Activated B cell treated with CpG ODN at 0.5 μM for 24 hours (primary cell): ENCODE data around the gene CABLES1. TPM values are rescaled to one million over a fixed set of nuclear protein-coding genes. Genes with fewer than 3 reads are reported as not detected.

ENCODE experiments used
- ATAC-seq: fragments of 200-7000 bp; cut with Tn5 transposase; one replicate; pipeline ENCODE4 v1.10.0; 2021; ENCODE audit warnings: low read depth, mild to moderate bottlenecking, moderate library complexity
- CTCF ChIA-PET: fragments of 350-600 bp; sonication (Branson Sonifier 250); formaldehyde crosslinking; loops from one replicate; lab custom pipeline; 2021; ENCODE audit warnings: antibody characterized with exemption; lab: Charles Lee
- POLR2A ChIA-PET: fragments of 350-600 bp; sonication (Branson Sonifier 250); formaldehyde crosslinking; loops from one replicate; lab custom pipeline; 2021; ENCODE audit warnings: antibody characterized with exemption; lab: Charles Lee
- DNase-seq: peaks from one replicate; pipeline ENCODE4 v3.0.0; 2022
- H3K27ac Mint-ChIP-seq: one replicate; pipeline ENCODE4 v1.8.0; 2020; ENCODE audit warnings: mixed read lengths
- H3K27me3 Mint-ChIP-seq: one replicate; pipeline ENCODE4 v1.8.0; 2021; ENCODE audit warnings: mixed read lengths
- H3K36me3 Mint-ChIP-seq: one replicate; pipeline ENCODE4 v1.8.0; 2021; ENCODE audit warnings: low read depth, mixed read lengths
- H3K4me1 Mint-ChIP-seq: one replicate; pipeline ENCODE4 v1.8.0; 2021; ENCODE audit warnings: mixed read lengths
- H3K4me3 Mint-ChIP-seq: one replicate; pipeline ENCODE4 v1.8.0; 2020; ENCODE audit warnings: mild to moderate bottlenecking, mixed read lengths
- H3K9me3 Mint-ChIP-seq: one replicate; pipeline ENCODE4 v1.8.0; 2020; ENCODE audit warnings: mixed read lengths
- intact Hi-C: fragments of 100-400 bp; cut with micrococcal nuclease; formaldehyde crosslinking; loops from one replicate; pipeline ENCODE4 v1.15.1; 2024
- total RNA-seq: library from RNA; stranded (reverse); gene quantifications from 2 replicates; pipeline ENCODE4 v1.2.3, GENCODE V29; 2022
- TF ChIP-seq, protein P1 (sequence below): fragments of 200-600 bp; IDR thresholded peaks from one replicate; pipeline ENCODE4 v1.8.0; 2022; ENCODE audit warnings: antibody characterized with exemption, mild to moderate bottlenecking

The CABLES1 gene
- total RNA-seq, 1 donor from 2014 or later: 32.3 TPM

DNA sequence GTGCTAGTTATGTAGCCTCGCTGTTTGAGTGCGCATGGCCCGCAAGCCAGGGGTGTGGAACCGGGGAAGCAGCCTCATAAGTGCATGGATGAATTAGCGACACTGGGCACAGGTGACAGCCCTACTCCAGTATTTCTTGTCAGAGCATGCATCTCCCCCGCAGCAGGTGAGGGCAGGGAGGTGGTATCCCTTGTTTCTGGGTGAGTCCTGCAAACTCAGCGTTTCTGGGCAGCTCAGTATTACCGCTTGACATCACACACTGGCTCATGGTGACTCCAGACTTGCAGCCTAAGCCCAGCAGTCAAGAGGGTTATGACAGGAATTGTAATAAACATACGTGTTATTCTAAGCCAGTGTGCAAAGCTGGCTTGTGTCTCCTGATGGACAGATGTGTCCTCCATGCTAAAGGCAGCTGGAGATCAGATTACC, 2.5 kb downstream of the CABLES1 start:
- CTCF ChIA-PET: interaction anchor here (0.9 kb wide), 1 partner anchor 274 kb away, joined by 3 read pairs; no protein-coding TSS in a partner anchor
- no peaks in the 10 kb centered on the region for H3K36me3 Mint-ChIP-seq
- POLR2A ChIA-PET: interaction anchor here (1.7 to 7.9 kb wide), 2 partner anchors 89 to 94 kb away, joined by 3 to 150 read pairs; no protein-coding TSS in a partner anchor
- intact Hi-C loops: no loop called here
- DNase-seq (no peak), ATAC-seq (no peak)
- H3K4me3 Mint-ChIP-seq: peak overlapping the region; percentile 81
- no peaks in the 10 kb centered on the region for H3K9me3 Mint-ChIP-seq
- peaks cover 37% of the 10 kb centered on the region for H3K4me1 Mint-ChIP-seq
- no peak overlapping the region for H3K27ac Mint-ChIP-seq
- TF ChIP-seq, protein P1, sequence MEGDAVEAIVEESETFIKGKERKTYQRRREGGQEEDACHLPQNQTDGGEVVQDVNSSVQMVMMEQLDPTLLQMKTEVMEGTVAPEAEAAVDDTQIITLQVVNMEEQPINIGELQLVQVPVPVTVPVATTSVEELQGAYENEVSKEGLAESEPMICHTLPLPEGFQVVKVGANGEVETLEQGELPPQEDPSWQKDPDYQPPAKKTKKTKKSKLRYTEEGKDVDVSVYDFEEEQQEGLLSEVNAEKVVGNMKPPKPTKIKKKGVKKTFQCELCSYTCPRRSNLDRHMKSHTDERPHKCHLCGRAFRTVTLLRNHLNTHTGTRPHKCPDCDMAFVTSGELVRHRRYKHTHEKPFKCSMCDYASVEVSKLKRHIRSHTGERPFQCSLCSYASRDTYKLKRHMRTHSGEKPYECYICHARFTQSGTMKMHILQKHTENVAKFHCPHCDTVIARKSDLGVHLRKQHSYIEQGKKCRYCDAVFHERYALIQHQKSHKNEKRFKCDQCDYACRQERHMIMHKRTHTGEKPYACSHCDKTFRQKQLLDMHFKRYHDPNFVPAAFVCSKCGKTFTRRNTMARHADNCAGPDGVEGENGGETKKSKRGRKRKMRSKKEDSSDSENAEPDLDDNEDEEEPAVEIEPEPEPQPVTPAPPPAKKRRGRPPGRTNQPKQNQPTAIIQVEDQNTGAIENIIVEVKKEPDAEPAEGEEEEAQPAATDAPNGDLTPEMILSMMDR: no peak
- peaks cover 31% of the 10 kb centered on the region for H3K27me3 Mint-ChIP-seq

DNA sequence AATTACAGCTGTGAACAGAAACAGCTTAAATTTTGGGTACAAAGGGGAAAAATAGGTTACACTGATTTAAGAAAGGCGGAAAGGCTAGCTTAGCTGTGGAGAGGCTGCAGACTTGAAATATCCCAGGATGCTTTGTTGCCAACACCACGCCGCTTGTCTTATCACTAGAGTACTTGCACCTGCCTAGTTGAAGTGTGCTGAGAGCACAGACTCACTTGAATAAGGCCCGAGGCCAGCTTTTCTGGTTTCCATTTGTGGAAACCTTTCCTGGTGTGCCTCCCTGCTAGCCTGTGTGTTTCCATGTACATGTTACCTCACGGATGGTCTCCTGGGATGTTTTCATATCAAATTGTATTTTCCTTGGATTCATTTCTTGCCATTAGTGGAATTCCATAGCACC, 3.2 kb downstream of the CABLES1 start:
- Mint-ChIP-seq H3K27me3 (peaks cover 31% of the 10 kb centered on the region), H3K36me3 (no peaks in the 10 kb centered on the region), H3K4me3 (peak overlapping the region; percentile 2), H3K4me1 (peaks cover 43% of the 10 kb centered on the region), H3K27ac (no peak overlapping the region), H3K9me3 (no peaks in the 10 kb centered on the region)
- POLR2A ChIA-PET: interaction anchor here (1.7 to 7.9 kb wide), 2 partner anchors 89 to 93 kb away, joined by 3 to 150 read pairs; no protein-coding TSS in a partner anchor
- CTCF ChIA-PET: interaction anchor here (0.9 kb wide), 1 partner anchor 273 kb away, joined by 3 read pairs; no protein-coding TSS in a partner anchor
- ATAC-seq: no peak
- TF ChIP-seq, protein P1: no peak
- no peak for DNase-seq
- intact Hi-C loops: no loop called here

DNA sequence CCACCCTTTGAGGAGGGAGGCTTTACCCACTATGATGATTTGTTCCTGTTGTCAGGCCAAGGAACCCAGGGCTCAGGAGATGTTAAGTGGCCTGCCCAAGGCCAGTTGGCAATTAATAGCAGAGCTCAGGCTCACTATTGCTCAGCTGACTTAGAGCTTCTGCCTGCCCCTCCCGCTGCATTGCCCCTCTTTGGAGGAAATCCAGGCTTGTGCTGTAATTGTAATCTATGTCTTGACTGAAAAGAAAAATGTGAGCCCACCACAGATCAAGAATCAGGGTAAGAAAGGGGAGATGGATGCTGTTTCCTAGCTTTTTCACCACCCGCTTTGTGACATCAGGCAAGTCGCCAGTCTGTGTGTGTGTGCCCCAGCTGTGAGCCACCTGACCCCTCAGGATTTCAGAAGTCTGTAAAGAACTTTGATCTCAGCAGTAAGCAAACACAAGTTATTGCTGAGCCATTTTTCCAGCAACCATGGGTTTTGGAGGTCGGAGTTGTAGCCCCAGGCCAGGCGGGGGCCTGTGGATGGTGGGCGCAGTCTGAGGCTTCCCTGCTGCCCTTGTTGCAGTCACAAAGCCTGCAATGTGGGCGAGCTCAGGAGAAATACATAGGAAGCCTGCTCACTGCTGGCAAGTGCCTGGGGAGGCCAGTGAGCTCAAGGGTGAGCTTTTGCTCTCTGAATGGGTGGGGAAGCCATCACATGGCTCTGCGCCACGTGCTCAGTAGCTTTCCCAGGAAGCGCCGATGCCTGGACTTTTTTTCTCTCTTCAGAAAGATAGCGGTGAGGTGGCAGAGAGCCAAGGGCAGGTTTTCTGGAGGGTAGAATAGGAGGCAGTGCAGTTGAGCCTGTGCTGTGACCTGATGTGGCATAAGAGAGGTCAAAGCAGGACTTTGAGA, 6.1 kb downstream of the CABLES1 start:
- POLR2A ChIA-PET: no interaction called here
- H3K36me3 Mint-ChIP-seq: no peaks in the 10 kb centered on the region
- H3K4me3 Mint-ChIP-seq: no peak overlapping the region
- no peak overlapping the region for H3K27ac Mint-ChIP-seq
- H3K9me3 Mint-ChIP-seq: no peaks in the 10 kb centered on the region
- H3K4me1 Mint-ChIP-seq: peaks cover 28% of the 10 kb centered on the region
- H3K27me3 Mint-ChIP-seq: peaks cover 27% of the 10 kb centered on the region
- CTCF ChIA-PET: interaction anchor here (1.4 kb wide), 1 partner anchor 217 kb away, joined by 3 read pairs; no protein-coding TSS in a partner anchor
- DNase-seq (no peak), ATAC-seq (no peak)
- TF ChIP-seq, protein P1: no peak
- intact Hi-C loops: no loop called here

DNA sequence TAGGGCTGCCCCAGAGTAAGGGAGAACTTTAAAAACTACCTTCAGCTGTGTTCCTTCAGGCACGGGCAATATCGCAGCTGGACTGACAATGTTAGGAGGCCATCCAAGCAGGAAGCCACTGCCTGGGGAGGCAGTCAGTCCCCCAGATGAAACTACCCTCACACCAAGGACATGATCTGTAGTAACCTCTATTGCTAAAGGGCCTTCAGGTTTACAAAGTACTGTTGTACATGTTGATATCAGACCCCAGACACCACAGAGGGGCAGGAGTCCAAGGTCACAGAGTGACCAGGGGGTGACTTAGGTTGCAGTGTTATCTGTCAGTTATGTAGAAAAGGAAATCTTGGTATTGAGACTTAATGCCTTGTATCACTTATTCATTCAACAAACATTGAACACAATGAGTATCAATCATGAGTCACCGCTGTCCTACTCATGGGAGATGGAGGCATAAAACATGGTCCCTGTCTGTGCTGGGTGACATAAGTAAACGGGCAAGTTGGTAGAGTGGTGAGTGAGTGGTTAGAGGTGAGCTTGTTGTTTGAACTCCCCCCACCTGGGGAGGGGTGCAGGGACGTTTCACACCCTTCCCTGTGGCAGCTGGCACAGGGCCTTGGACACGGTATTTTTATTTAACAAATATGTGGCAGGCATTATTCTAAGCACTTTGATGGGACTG, 7.1 kb downstream of the CABLES1 start:
- no peak overlapping the region for H3K27ac Mint-ChIP-seq
- TF ChIP-seq, protein P1: no peak
- H3K9me3 Mint-ChIP-seq: no peaks in the 10 kb centered on the region
- ATAC-seq (no peak), DNase-seq (no peak)
- H3K4me1 Mint-ChIP-seq: peaks cover 19% of the 10 kb centered on the region
- H3K36me3 Mint-ChIP-seq: no peaks in the 10 kb centered on the region
- CTCF ChIA-PET: interaction anchor here (1.4 kb wide), 1 partner anchor 216 kb away, joined by 3 read pairs; no protein-coding TSS in a partner anchor
- POLR2A ChIA-PET: no interaction called here
- intact Hi-C loops: no loop called here
- no peak overlapping the region for H3K4me3 Mint-ChIP-seq
- H3K27me3 Mint-ChIP-seq: peaks cover 19% of the 10 kb centered on the region
